Lower leg skin (tissue), 3 donors: ENCODE data around the gene USP46.

Source experiments
- POLR2A ChIP-seq, 2 donors: fragments of 450-650 bp; IDR thresholded peaks; one replicate each; pipeline ENCODE4 v1.6.1; 2016 to 2017; ENCODE audit warnings: antibody characterized with exemption in 2 of 2, mild to moderate bottlenecking in 1 of 2, moderate library complexity in 1 of 2
- TF ChIP-seq, protein P1 (sequence below), 3 donors: fragments of 450-650 bp; IDR thresholded peaks; one replicate each; pipeline ENCODE4 v1.5.1; 2016; ENCODE audit warnings: antibody characterized with exemption in 3 of 3, mild to moderate bottlenecking in 3 of 3, moderate library complexity in 2 of 3

DNA sequence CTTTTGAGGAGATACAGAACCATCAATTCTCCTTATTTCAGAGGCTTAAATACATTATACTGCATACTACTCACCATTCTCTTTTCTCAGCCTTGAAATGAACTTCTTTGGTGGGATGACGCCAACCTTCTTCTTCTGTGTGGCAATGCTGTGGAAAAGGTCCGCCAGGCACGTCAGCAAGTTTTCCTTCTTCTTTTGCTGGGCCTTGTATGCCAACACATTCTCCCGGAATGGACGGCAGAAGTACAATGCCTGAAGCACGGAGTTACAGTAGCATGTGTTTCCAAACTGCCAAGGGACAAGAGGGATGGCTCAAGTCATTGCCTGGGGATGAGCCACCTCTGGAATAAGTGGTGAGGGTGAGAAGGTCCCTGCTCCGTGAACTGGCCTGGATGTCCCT is 31.2 kb downstream of the USP46 start:
- TF ChIP-seq POLR2A (IDR thresholded peaks at IDR 0.05) = no peak
- TF ChIP-seq, protein P1, sequence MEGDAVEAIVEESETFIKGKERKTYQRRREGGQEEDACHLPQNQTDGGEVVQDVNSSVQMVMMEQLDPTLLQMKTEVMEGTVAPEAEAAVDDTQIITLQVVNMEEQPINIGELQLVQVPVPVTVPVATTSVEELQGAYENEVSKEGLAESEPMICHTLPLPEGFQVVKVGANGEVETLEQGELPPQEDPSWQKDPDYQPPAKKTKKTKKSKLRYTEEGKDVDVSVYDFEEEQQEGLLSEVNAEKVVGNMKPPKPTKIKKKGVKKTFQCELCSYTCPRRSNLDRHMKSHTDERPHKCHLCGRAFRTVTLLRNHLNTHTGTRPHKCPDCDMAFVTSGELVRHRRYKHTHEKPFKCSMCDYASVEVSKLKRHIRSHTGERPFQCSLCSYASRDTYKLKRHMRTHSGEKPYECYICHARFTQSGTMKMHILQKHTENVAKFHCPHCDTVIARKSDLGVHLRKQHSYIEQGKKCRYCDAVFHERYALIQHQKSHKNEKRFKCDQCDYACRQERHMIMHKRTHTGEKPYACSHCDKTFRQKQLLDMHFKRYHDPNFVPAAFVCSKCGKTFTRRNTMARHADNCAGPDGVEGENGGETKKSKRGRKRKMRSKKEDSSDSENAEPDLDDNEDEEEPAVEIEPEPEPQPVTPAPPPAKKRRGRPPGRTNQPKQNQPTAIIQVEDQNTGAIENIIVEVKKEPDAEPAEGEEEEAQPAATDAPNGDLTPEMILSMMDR (IDR thresholded peaks at IDR 0.05) = no peak
